GM12865 (cell line): ENCODE results near the gene EWSR1.

Experiments
- DNase-seq: peaks from one replicate; pipeline ENCODE4 v3.0.0; 2010; ENCODE audit warnings: low read depth
- H3K4me3 ChIP-seq: 2 replicates; pipeline ENCODE4 v1.5.1; 2011; ENCODE audit warnings: mild to moderate bottlenecking, low read depth, low read length, control low read depth
- CTCF ChIP-seq: IDR thresholded peaks from 2 replicates; pipeline ENCODE4 v1.5.1; 2011; ENCODE audit warnings: low read length, control low read depth, low read depth, inconsistent platforms; ENCODE audit not compliant: insufficient read depth; ENCODE audit errors: missing control alignments

EWSR1 gene

DNA sequence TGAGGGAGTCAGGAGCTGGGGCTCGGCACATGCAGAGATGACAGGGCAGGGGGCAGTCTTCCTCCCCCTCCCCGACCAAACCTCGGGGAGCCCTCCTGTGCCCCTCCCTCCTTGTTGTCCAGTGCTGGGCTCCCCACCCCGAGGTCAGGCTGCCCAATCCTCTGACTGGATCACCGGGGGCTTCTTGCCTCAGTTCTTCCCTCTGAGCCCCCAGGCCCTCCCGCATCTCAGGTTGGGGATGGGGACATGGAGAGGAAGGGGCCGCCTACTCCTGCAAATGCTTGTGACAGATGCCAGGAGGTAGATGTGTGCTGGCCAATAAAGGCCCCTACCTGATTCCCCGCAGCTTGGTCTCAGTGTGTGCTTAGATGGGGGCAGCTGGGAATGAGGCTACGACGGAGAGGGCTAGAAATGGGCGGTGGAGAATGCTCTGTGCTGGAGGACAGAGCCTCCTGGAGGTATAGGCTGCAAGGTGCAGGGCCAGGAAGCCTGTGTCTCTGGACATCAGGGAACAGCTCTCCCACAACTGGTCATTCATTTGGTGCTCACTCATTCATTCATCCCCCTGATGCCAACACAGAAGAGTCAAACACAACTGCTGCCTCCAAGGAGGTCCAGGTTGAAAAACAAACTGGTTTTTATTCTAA is 8.7 kb upstream of the EWSR1 start:
- DNase-seq: no peak
- no peak overlapping the region for H3K4me3 ChIP-seq
- TF ChIP-seq CTCF: no peak

DNA sequence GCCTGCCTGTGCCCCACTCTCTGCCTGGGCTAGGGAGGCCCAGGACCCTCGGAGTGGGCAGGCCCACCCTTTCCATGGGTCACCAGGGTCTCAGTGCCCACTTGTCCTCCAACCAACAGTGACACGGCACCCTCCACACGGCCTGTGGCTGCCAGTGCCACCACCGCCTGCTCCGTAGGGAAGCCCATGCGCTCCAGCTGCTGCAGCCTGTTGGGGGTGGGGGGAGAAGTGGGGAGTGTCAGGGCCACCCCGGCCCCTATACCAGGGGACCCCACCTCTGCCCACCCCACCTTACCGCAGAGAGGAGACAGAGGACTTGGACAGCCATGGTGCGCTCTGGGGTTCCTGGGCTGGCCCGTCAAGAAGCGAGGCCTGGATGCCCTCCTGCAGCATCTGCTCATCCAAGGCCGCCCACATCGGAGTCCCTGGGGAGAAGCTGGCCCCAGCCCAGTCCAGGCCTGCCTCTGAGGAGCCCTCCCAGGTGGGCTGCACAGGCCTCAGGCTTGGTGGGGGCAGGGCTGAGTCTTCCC is 8.0 kb upstream of the EWSR1 start:
- TF ChIP-seq CTCF: no peak
- no peak overlapping the region for H3K4me3 ChIP-seq
- DNase-seq: no peak

GRCh38 chr22:29260601-29261315 is 7.3 kb upstream of the EWSR1 start:
- DNase-seq: no peak
- H3K4me3 ChIP-seq: no peak overlapping the region

GRCh38 chr22:29263791-29264276 is 4.2 kb upstream of the EWSR1 start:
- TF ChIP-seq CTCF: no peak
- H3K4me3 ChIP-seq: no peak overlapping the region
- no peak for DNase-seq

More at GRCh38 chr22:29260601-29261315, 7.3 kb upstream of the EWSR1 start:
- no peak for TF ChIP-seq CTCF

DNA sequence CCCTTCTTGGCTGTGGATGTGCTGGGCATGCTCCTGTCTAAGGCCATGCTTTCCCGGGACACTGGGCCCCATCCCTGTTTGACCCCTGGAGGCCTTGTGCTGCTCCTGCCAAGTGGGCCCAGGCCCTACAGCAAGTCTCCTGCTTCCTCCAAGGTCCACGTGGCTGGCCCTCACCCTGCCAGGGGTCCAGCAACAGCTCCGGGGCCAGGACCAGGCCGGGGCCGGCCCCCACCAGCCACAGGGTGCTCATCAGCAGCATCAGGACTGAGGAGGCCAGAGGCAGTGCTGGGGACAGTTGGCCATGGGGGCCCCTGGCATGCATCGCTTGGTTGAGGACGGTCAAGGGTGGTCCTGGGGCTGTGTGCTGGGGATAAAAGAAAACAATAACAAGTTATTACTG is 2.8 kb upstream of the EWSR1 start:
- TF ChIP-seq CTCF: no peak
- no peak for DNase-seq
- H3K4me3 ChIP-seq: no peak overlapping the region

GRCh38 chr22:29265929-29266328 is 2.1 kb upstream of the EWSR1 start:
- no peak for TF ChIP-seq CTCF
- H3K4me3 ChIP-seq: no peak overlapping the region
- no peak for DNase-seq
